OCI-LY1 (cell line): ENCODE measurements around the gene PUM1.

ENCODE experiments used
- CTCF ChIP-seq: fragments of 200-600 bp; sonication (generic), shearing (Covaris generic); IDR thresholded peaks from 2 replicates; pipeline ENCODE4 v1.5.1; 2017; ENCODE audit warnings: mild to moderate bottlenecking, antibody characterized with exemption, low read length, moderate library complexity, mixed read lengths
- EZH2 ChIP-seq: fragments of 200-600 bp; sonication (generic), shearing (Covaris generic); IDR thresholded peaks from 2 replicates; pipeline ENCODE4 v1.8.0; 2017; ENCODE audit warnings: borderline replicate concordance, mixed run types, mild to moderate bottlenecking, antibody characterized with exemption, low read length, moderate library complexity, mixed read lengths

- TF ChIP-seq CTCF (no peak), EZH2 (no peak)
These were observed 83.1 kb downstream of the PUM1 start for GRCh38 chr1:30982431-30982830.
